ENCODE results near the gene BBS1. TPM values are rescaled to one million over a fixed set of nuclear protein-coding genes. Genes with fewer than 3 reads are reported as not detected.

Gene BBS1
- total and polyA plus RNA-seq, 4 donors = 4.2 to 18.5 (median 8.6) TPM

GRCh38 chr11:66476173-66476840 is 34.1 kb upstream of the BBS1 start:
- WGBS = 80% methylated on average over 10 of the region's 10 CpGs
- H3K4me3 ChIP-seq (ENCODE audit: low read depth in 1 of 3, low read length in 3 of 3) = no peak overlapping the region
- H3K36me3 ChIP-seq (ENCODE audit: control insufficient read depth in 4 of 4, insufficient read depth in 3 of 4, low read depth in 1 of 4, low read length in 3 of 4) = peaks cover 0 to 8% (median 0%) of the 10 kb centered on the region in 4 donors
- H3K27me3 ChIP-seq (ENCODE audit: control insufficient read depth in 4 of 4, insufficient read depth in 4 of 4, low read length in 3 of 4) = no peaks in the 10 kb centered on the region
- no peak overlapping the region for H3K9ac ChIP-seq (ENCODE audit: low read depth in 1 of 2, low read length in 2 of 2)
- H3K9me3 ChIP-seq (ENCODE audit: control insufficient read depth in 4 of 4, low read length in 3 of 4) = no peaks in the 10 kb centered on the region
- DNase-seq (ENCODE audit: low spot score) = no peak
- peaks cover 2 to 16% (median 13%) of the 10 kb centered on the region in 4 donors for H3K4me1 ChIP-seq (ENCODE audit: control insufficient read depth in 4 of 4, insufficient read depth in 4 of 4, low read length in 3 of 4)
- TF ChIP-seq EGR1 (IDR thresholded peaks at IDR 0.05; ENCODE audit: low read depth in 2 of 2) (no peak), JUND (IDR thresholded peaks at IDR 0.05) (no peak), NR2F2 (IDR thresholded peaks at IDR 0.05) (no peak), YY1 (IDR thresholded peaks at IDR 0.05) (no peak), FOXA1 (IDR thresholded peaks at IDR 0.05) (no peak), CTCF (IDR thresholded peaks at IDR 0.05; ENCODE audit: low read depth, low read length, missing input control) (no peak), RAD21 (IDR thresholded peaks at IDR 0.05) (no peak)
- TF ChIP-seq, protein P1, sequence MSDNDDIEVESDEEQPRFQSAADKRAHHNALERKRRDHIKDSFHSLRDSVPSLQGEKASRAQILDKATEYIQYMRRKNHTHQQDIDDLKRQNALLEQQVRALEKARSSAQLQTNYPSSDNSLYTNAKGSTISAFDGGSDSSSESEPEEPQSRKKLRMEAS (IDR thresholded peaks at IDR 0.05) = no peak
- TF ChIP-seq, protein P2, sequence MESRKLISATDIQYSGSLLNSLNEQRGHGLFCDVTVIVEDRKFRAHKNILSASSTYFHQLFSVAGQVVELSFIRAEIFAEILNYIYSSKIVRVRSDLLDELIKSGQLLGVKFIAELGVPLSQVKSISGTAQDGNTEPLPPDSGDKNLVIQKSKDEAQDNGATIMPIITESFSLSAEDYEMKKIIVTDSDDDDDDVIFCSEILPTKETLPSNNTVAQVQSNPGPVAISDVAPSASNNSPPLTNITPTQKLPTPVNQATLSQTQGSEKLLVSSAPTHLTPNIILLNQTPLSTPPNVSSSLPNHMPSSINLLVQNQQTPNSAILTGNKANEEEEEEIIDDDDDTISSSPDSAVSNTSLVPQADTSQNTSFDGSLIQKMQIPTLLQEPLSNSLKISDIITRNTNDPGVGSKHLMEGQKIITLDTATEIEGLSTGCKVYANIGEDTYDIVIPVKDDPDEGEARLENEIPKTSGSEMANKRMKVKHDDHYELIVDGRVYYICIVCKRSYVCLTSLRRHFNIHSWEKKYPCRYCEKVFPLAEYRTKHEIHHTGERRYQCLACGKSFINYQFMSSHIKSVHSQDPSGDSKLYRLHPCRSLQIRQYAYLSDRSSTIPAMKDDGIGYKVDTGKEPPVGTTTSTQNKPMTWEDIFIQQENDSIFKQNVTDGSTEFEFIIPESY (IDR thresholded peaks at IDR 0.05) = no peak
- no peak overlapping the region for H3K27ac ChIP-seq (ENCODE audit: low read depth in 1 of 2, low read length in 2 of 2)

- 79% methylated on average over 9 of the region's 9 CpGs for WGBS
- H3K9ac ChIP-seq (ENCODE audit: low read depth in 1 of 2, low read length in 2 of 2) = no peak overlapping the region
- H3K9me3 ChIP-seq (ENCODE audit: control insufficient read depth in 4 of 4, low read length in 3 of 4) = no peaks in the 10 kb centered on the region
- H3K27me3 ChIP-seq (ENCODE audit: control insufficient read depth in 4 of 4, insufficient read depth in 4 of 4, low read length in 3 of 4) = no peaks in the 10 kb centered on the region
- TF ChIP-seq ATF3 (IDR thresholded peaks at IDR 0.05) (no peak), TAF1 (conservative IDR thresholded peaks at IDR 0.05) (no peak), RAD21 (IDR thresholded peaks at IDR 0.05) (no peak)
- H3K4me1 ChIP-seq (ENCODE audit: control insufficient read depth in 4 of 4, insufficient read depth in 4 of 4, low read length in 3 of 4) = peaks cover 2 to 16% (median 13%) of the 10 kb centered on the region in 4 donors
- H3K36me3 ChIP-seq (ENCODE audit: control insufficient read depth in 4 of 4, insufficient read depth in 3 of 4, low read depth in 1 of 4, low read length in 3 of 4) = peaks cover 0 to 8% (median 0%) of the 10 kb centered on the region in 4 donors
- DNase-seq (ENCODE audit: low spot score) = no peak
- H3K4me3 ChIP-seq (ENCODE audit: low read depth in 1 of 3, low read length in 3 of 3) = no peak overlapping the region
- H3K27ac ChIP-seq (ENCODE audit: low read depth in 1 of 2, low read length in 2 of 2) = no peak overlapping the region
Observed at GRCh38 chr11:66476841-66477251, 33.6 kb upstream of the BBS1 start.
